ENCODE data around the gene KIAA1549.

- no peak for TF ChIP-seq CTCF (IDR thresholded peaks at IDR 0.05)
- TF ChIP-seq POLR2AphosphoS5 (IDR thresholded peaks at IDR 0.05) = no peak
Observed at GRCh38 chr7:138825049-138825721, 156.0 kb downstream of the KIAA1549 start.

All from gastroesophageal sphincter (tissue), 3 donors.